Mesendoderm (in vitro differentiated cells): ENCODE results near the gene TMIE.
A peak's percentile ranks its signal among the peaks of the same experiment; 100 is the strongest.

Source experiments
- DNase-seq: peaks from one replicate; pipeline ENCODE4 v3.0.0; 2013
- H2AK5ac ChIP-seq: 2 replicates; pipeline ENCODE4 v1.6.1; 2013; ENCODE audit warnings: low read length, inconsistent platforms
- H2BK120ac ChIP-seq: 2 replicates; pipeline ENCODE4 v1.6.1; 2013; ENCODE audit warnings: low read depth, mild to moderate bottlenecking, low read length, moderate library complexity, mixed read lengths
- H2BK15ac ChIP-seq: replicated peaks from 2 replicates; pipeline ENCODE4 v1.6.1; 2013; ENCODE audit warnings: low read depth, mild to moderate bottlenecking, moderate library complexity
- H2BK5ac ChIP-seq: 2 replicates; pipeline ENCODE4 v1.6.1; 2013; ENCODE audit warnings: low read length, inconsistent platforms
- H3K18ac ChIP-seq: 2 replicates; pipeline ENCODE4 v1.6.1; 2013; ENCODE audit warnings: mild to moderate bottlenecking, low read length, mixed read lengths
- H3K23ac ChIP-seq: one replicate; pipeline ENCODE4 v1.6.1; 2013; ENCODE audit warnings: low read length
- H3K27ac ChIP-seq: 2 replicates; pipeline ENCODE4 v1.5.1; 2013; ENCODE audit warnings: low read depth, mild to moderate bottlenecking, inconsistent platforms, low read length, moderate library complexity
- H3K27me3 ChIP-seq: 2 replicates; pipeline ENCODE4 v1.6.1; 2013; ENCODE audit warnings: low read length, control low read depth, mild to moderate bottlenecking, inconsistent platforms; ENCODE audit not compliant: insufficient read depth, poor library complexity
- H3K36me3 ChIP-seq: 2 replicates; pipeline ENCODE4 v1.6.1; 2013; ENCODE audit warnings: low read length, inconsistent platforms; ENCODE audit not compliant: control insufficient read depth, insufficient read depth
- H3K4ac ChIP-seq: one replicate; pipeline ENCODE4 v1.6.1; 2013; ENCODE audit warnings: low read depth, mild to moderate bottlenecking, low read length, moderate library complexity
- H3K4me1 ChIP-seq: 2 replicates; pipeline ENCODE4 v1.6.1; 2013; ENCODE audit warnings: low read depth, low read length, inconsistent platforms; ENCODE audit not compliant: control insufficient read depth
- H3K4me2 ChIP-seq: 2 replicates; pipeline ENCODE4 v1.6.1; 2013; ENCODE audit warnings: low read length
- H3K4me3 ChIP-seq: 2 replicates; pipeline ENCODE4 v1.5.1; 2013; ENCODE audit warnings: mild to moderate bottlenecking, low read length
- H3K56ac ChIP-seq: one replicate; pipeline ENCODE4 v1.6.1; 2013; ENCODE audit warnings: low read length
- H3K79me1 ChIP-seq: 2 replicates; pipeline ENCODE4 v1.6.1; 2013; ENCODE audit warnings: low read length, inconsistent platforms
- H3K79me2 ChIP-seq: 2 replicates; pipeline ENCODE4 v1.6.1; 2013; ENCODE audit warnings: mild to moderate bottlenecking, low read length; ENCODE audit not compliant: control insufficient read depth, insufficient read depth
- H3K9ac ChIP-seq: 2 replicates; pipeline ENCODE4 v1.6.1; 2013; ENCODE audit warnings: low read length, inconsistent platforms
- H4K5ac ChIP-seq: one replicate; pipeline ENCODE4 v1.6.1; 2013; ENCODE audit warnings: low read length
- H4K8ac ChIP-seq: one replicate; pipeline ENCODE4 v1.6.1; 2013; ENCODE audit warnings: low read depth, mild to moderate bottlenecking, control low read depth, low read length, moderate library complexity
- WGBS: extraction: QIAGEN DNeasy Blood & Tissue Kit; methylation state at CpG from one replicate; pipeline ENCODE4 v1.1.7; 2013; ENCODE audit warnings: low lambda C conversion rate, missing lambda C conversion rate; ENCODE audit not compliant: insufficient coverage; ENCODE audit errors: extremely low coverage; 5-methylcytosine and 5-hydroxymethylcytosine counted together

Gene TMIE

DNA sequence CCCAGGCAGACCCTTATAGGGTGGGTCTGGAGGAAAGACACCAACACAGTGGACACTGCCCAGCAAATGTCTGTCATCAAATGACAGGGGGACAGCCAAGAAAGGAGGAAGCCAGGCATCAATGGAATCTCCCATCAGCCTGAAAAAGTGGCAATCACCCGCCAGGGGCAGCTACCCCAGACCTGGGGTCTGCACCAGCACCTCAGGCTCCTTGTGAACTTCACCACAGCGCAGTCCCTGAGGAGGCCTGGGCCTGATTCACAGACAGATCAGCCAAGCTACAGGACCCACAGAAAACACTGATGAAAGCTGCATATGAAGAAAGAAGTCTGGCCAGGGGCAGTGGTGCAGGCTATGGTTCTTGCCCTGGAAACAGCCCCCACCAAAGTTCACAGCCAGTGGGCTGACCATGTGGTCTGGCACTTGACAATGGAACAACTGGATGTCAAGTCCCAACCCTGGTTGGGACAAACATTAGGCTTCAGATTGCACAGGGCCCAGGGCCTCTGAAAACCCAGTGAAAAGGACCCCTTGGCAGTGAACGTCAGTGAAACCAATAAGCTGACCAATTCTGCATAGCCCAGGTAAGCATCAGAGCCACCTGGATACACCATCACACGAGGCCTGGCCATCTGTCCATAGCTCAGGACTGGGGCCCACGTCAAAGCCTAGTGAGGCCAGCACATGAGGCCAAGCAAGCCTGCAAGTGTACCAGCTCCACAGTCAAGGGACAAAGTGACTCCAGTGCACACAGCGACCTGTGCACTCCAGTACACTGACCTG is 36.8 kb upstream of the TMIE start:
- no peak overlapping the region for H3K27ac ChIP-seq
- no peaks in the 10 kb centered on the region for H3K79me2 ChIP-seq
- no peak overlapping the region for H3K18ac ChIP-seq
- H3K4me3 ChIP-seq, result no peak overlapping the region
- H3K23ac ChIP-seq, result no peak overlapping the region
- no peak overlapping the region for H3K9ac ChIP-seq
- H2BK120ac ChIP-seq, result no peak overlapping the region
- H3K56ac ChIP-seq, result peak overlapping the region; percentile 40
- peaks cover 8% of the 10 kb centered on the region for H3K4me1 ChIP-seq
- H2AK5ac ChIP-seq, result no peak overlapping the region
- H3K79me1 ChIP-seq, result no peaks in the 10 kb centered on the region
- H3K4ac ChIP-seq, result no peak overlapping the region
- H3K4me2 ChIP-seq, result no peak overlapping the region
- H2BK5ac ChIP-seq, result no peak overlapping the region
- DNase-seq, result no peak
- H4K5ac ChIP-seq, result no peak overlapping the region
- H3K27me3 ChIP-seq, result no peaks in the 10 kb centered on the region
- H3K36me3 ChIP-seq, result no peaks in the 10 kb centered on the region
- no CpG with 5 or more reads among the region's 6 CpGs for WGBS
- no peak overlapping the region for H4K8ac ChIP-seq
- H2BK15ac ChIP-seq, result no peak overlapping the region

DNA sequence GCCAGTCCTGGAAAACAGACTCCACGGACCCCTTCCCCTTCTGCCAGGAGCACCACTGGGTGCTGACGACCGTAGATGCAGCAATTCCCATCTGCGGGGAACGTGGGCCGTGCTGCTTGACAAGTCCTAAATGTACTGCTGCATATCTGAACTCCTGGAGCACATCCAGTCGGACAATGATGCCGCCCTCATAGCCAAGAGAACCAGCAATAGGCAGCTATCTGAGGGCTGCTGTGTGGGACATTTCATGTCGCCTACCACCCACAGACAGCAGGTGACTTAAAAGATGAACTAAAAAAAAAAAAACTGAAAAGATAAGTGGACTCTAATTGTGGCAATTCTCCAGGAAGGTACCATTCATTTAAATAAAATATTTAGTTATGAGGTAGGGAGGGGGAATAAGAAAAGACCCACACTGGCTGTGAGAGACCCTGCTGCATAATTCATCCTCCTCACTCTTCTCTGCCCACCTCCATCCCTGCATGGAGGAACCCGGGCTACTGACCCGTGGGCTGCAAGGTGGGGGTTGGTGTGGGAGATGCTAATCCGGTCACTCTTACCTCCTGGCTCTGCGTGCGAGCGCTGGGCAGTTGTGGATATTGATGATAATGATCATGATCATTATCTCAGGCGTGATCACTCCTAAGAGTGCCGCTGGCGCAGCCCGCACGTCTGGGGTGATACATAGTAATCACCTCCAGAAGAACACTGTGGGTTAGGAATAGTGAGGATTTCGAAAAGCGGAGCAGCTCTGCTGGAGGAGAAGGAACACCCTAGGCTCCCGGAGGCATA is 36.0 kb upstream of the TMIE start:
- H3K4me2 ChIP-seq, result no peak overlapping the region
- no peak overlapping the region for H3K9ac ChIP-seq
- no peak overlapping the region for H3K4ac ChIP-seq
- WGBS, result no CpG with 5 or more reads among the region's 23 CpGs
- H3K79me2 ChIP-seq, result no peaks in the 10 kb centered on the region
- H2BK15ac ChIP-seq, result no peak overlapping the region
- H2BK120ac ChIP-seq, result no peak overlapping the region
- no peak overlapping the region for H3K27ac ChIP-seq
- H4K5ac ChIP-seq, result no peak overlapping the region
- no peak overlapping the region for H3K18ac ChIP-seq
- no peaks in the 10 kb centered on the region for H3K27me3 ChIP-seq
- H3K23ac ChIP-seq, result no peak overlapping the region
- H3K4me3 ChIP-seq, result no peak overlapping the region
- no peak overlapping the region for H2BK5ac ChIP-seq
- H3K36me3 ChIP-seq, result no peaks in the 10 kb centered on the region
- no peak overlapping the region for H2AK5ac ChIP-seq
- DNase-seq, result no peak
- peaks cover 8% of the 10 kb centered on the region for H3K4me1 ChIP-seq
- H3K56ac ChIP-seq, result peak overlapping the region; percentile 40
- no peak overlapping the region for H4K8ac ChIP-seq
- no peaks in the 10 kb centered on the region for H3K79me1 ChIP-seq

DNA sequence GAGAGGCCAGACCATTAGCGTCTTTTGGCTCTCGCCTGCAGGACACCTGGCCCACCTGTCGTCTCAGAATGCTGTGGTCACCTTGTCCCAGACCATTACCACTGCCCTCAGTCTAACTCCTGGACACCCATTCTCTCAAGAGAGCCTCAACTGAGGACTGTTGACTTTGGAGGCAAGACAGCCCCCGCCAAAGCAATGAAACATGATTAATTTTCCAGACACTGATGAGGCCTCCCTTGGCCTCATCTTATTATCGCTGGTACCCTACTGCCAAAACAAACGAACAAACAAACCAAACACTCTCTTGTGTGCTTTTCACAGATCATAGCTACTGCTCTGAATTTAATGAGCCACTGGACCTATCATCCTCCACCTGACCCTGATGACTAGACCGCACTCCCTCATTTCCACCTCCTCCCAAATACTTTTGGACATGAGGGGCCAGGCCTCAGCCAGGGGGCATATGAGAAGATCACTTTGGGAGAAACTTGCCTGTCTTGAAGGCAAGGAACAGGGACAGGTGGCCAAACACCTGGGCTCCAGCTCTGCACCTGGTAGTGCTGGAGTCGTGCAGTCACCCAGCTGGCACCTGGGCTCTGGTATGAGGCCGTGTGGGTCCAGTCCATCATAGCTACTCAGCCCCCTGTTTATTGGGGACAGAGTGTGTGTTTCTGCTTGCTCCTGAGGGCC is 35.3 kb upstream of the TMIE start:
- H2BK120ac ChIP-seq, result no peak overlapping the region
- no peaks in the 10 kb centered on the region for H3K79me1 ChIP-seq
- H3K4me2 ChIP-seq, result no peak overlapping the region
- no peak overlapping the region for H2AK5ac ChIP-seq
- DNase-seq, result no peak
- H3K4ac ChIP-seq, result no peak overlapping the region
- WGBS, result no CpG with 5 or more reads among the region's 9 CpGs
- H3K27me3 ChIP-seq, result no peaks in the 10 kb centered on the region
- H3K27ac ChIP-seq, result no peak overlapping the region
- H3K36me3 ChIP-seq, result no peaks in the 10 kb centered on the region
- no peak overlapping the region for H2BK5ac ChIP-seq
- no peak overlapping the region for H3K4me3 ChIP-seq
- no peak overlapping the region for H4K8ac ChIP-seq
- H3K79me2 ChIP-seq, result no peaks in the 10 kb centered on the region
- H2BK15ac ChIP-seq, result no peak overlapping the region
- H3K4me1 ChIP-seq, result peaks cover 8% of the 10 kb centered on the region
- no peak overlapping the region for H3K18ac ChIP-seq
- H4K5ac ChIP-seq, result no peak overlapping the region
- no peak overlapping the region for H3K9ac ChIP-seq
- H3K23ac ChIP-seq, result no peak overlapping the region
- H3K56ac ChIP-seq, result no peak overlapping the region

DNA sequence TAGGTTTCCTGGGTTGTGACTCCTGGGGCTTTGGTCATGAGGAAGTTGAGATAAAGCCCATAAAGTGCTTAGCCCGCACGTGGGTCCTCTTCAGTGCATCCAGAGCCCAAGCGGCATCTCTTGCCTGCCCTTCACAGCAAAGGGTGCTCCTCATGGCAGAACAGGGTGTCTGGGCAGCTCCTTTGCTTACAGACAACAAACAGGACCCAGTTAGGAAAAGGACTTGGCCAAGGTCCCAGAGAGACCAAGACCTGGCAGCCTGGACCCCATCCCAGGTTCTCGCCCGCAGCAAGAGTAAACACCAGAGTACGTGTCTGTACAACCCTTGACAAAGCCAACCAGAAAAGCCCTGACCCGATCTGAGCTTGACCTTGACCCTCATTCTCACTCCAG is 34.7 kb upstream of the TMIE start:
- no peak for DNase-seq
- no CpG with 5 or more reads among the region's 7 CpGs for WGBS

DNA sequence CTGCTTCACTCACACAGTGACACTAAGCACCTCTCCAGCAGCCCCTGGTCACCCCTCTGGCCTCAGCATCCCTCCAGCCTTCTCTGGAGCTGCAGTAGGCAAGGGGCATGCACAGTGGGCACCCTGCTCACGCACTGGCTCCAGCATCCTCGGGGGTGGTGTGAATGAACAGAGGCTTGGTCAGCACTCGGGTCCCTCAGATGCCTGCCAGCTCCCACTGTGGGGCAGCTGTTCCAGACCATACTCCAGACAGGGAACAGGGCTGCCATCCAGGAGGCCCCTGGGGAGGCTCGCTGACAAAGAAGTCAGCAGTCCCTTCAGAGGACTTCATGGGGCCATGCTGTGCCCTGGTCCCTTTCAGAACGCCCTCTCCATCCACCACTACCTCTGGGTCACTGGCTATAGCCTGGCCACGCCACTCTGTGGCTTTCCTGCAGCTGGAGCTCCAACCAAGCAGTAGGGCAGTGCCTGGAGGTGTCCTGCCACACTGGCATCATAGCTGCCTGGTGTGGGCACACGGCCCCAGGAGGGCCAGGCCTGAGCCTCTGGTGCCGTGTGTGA is 34.1 kb upstream of the TMIE start:
- H2AK5ac ChIP-seq, result no peak overlapping the region
- H3K4me3 ChIP-seq, result no peak overlapping the region
- no CpG with 5 or more reads among the region's 8 CpGs for WGBS
- H3K4me2 ChIP-seq, result no peak overlapping the region
- no peak overlapping the region for H4K8ac ChIP-seq
- no peak overlapping the region for H3K56ac ChIP-seq
- no peak for DNase-seq
- no peak overlapping the region for H3K27ac ChIP-seq
- no peak overlapping the region for H3K23ac ChIP-seq
- no peak overlapping the region for H2BK5ac ChIP-seq
- no peak overlapping the region for H2BK15ac ChIP-seq
- H3K4me1 ChIP-seq, result peaks cover under 1% of the 10 kb centered on the region
- H3K79me1 ChIP-seq, result no peaks in the 10 kb centered on the region
- H3K27me3 ChIP-seq, result no peaks in the 10 kb centered on the region
- no peak overlapping the region for H3K18ac ChIP-seq
- no peaks in the 10 kb centered on the region for H3K36me3 ChIP-seq
- H2BK120ac ChIP-seq, result no peak overlapping the region
- no peaks in the 10 kb centered on the region for H3K79me2 ChIP-seq
- H3K9ac ChIP-seq, result no peak overlapping the region
- H4K5ac ChIP-seq, result no peak overlapping the region
- no peak overlapping the region for H3K4ac ChIP-seq

More for the DNA sequence above, 34.7 kb upstream of the TMIE start:
- no peak overlapping the region for H3K23ac ChIP-seq
- no peak overlapping the region for H2BK120ac ChIP-seq
- no peak overlapping the region for H3K18ac ChIP-seq
- no peak overlapping the region for H3K9ac ChIP-seq
- H4K8ac ChIP-seq, result no peak overlapping the region
- no peak overlapping the region for H2BK5ac ChIP-seq
- H3K4me2 ChIP-seq, result no peak overlapping the region
- no peak overlapping the region for H3K27ac ChIP-seq
- H3K79me1 ChIP-seq, result no peaks in the 10 kb centered on the region
- no peaks in the 10 kb centered on the region for H3K79me2 ChIP-seq
- H3K36me3 ChIP-seq, result no peaks in the 10 kb centered on the region
- H3K4me3 ChIP-seq, result no peak overlapping the region
- no peak overlapping the region for H2AK5ac ChIP-seq
- H2BK15ac ChIP-seq, result no peak overlapping the region
- H4K5ac ChIP-seq, result no peak overlapping the region
- no peaks in the 10 kb centered on the region for H3K27me3 ChIP-seq
- peaks cover 4% of the 10 kb centered on the region for H3K4me1 ChIP-seq
- H3K56ac ChIP-seq, result no peak overlapping the region
- no peak overlapping the region for H3K4ac ChIP-seq
